ENCODE measurements around the gene PLD6.

PLD6 gene

GRCh38 chr17:17236295-17237025 lies 30.3 kb upstream of the PLD6 start:
- H3K27ac ChIP-seq (ENCODE audit: low read depth, low read length), result peak overlapping the region; percentile 100
- peak overlapping the region; percentile 87 for H3K4me3 ChIP-seq (ENCODE audit: low read depth, low read length)
- H3K36me3 ChIP-seq (ENCODE audit: control insufficient read depth, insufficient read depth, low read length), result peaks cover 15% of the 10 kb centered on the region
- H3K9ac ChIP-seq (ENCODE audit: low read length), result peak overlapping the region; percentile 98
- H3K9me3 ChIP-seq (ENCODE audit: control insufficient read depth, insufficient read depth, low read depth, low read length), result no peaks in the 10 kb centered on the region
- H3K4me1 ChIP-seq (ENCODE audit: control insufficient read depth, insufficient read depth, low read length), result peaks cover 7% of the 10 kb centered on the region; the same call in 1 of the 2 replicates
- no peaks in the 10 kb centered on the region for H3K27me3 ChIP-seq (ENCODE audit: control insufficient read depth, insufficient read depth, low read length)

- peaks cover 25% of the 10 kb centered on the region for H3K36me3 ChIP-seq (ENCODE audit: control insufficient read depth, insufficient read depth, low read length)
- no peak overlapping the region for H3K9ac ChIP-seq (ENCODE audit: low read length)
- H3K27ac ChIP-seq (ENCODE audit: low read depth, low read length), result no peak overlapping the region
- H3K4me3 ChIP-seq (ENCODE audit: low read depth, low read length), result peak overlapping the region; percentile 87
- H3K9me3 ChIP-seq (ENCODE audit: control insufficient read depth, insufficient read depth, low read depth, low read length), result no peaks in the 10 kb centered on the region
- peaks cover 7% of the 10 kb centered on the region; the same call in 1 of the 2 replicates for H3K4me1 ChIP-seq (ENCODE audit: control insufficient read depth, insufficient read depth, low read length)
- H3K27me3 ChIP-seq (ENCODE audit: control insufficient read depth, insufficient read depth, low read length), result no peaks in the 10 kb centered on the region
Observed at GRCh38 chr17:17235212-17236174, 29.4 kb upstream of the PLD6 start.

DNA sequence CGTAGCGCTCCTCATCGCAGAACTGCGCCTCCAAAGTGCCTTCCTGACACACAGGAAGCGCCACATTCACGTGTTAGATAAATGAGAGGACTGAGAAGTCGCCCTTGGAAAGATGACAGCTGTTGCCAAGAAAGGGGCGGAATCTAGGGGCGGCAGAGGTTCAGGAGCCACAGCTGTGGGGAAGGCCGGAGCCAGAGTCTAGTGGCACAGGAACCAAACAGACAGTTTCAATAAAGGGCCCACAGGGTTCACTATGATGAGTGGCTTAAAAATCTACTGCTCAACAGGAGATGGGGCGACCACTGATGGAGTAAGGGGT lies 26.1 kb upstream of the PLD6 start:
- no peaks in the 10 kb centered on the region for H3K27me3 ChIP-seq (ENCODE audit: control insufficient read depth, insufficient read depth, low read length)
- no peak overlapping the region for H3K4me3 ChIP-seq (ENCODE audit: low read depth, low read length)
- H3K36me3 ChIP-seq (ENCODE audit: control insufficient read depth, insufficient read depth, low read length), result peaks cover 57% of the 10 kb centered on the region
- no peak overlapping the region for H3K9ac ChIP-seq (ENCODE audit: low read length)
- H3K27ac ChIP-seq (ENCODE audit: low read depth, low read length), result no peak overlapping the region
- peaks cover 7% of the 10 kb centered on the region; the same call in 1 of the 2 replicates for H3K4me1 ChIP-seq (ENCODE audit: control insufficient read depth, insufficient read depth, low read length)
- no peaks in the 10 kb centered on the region for H3K9me3 ChIP-seq (ENCODE audit: control insufficient read depth, insufficient read depth, low read depth, low read length)

DNA sequence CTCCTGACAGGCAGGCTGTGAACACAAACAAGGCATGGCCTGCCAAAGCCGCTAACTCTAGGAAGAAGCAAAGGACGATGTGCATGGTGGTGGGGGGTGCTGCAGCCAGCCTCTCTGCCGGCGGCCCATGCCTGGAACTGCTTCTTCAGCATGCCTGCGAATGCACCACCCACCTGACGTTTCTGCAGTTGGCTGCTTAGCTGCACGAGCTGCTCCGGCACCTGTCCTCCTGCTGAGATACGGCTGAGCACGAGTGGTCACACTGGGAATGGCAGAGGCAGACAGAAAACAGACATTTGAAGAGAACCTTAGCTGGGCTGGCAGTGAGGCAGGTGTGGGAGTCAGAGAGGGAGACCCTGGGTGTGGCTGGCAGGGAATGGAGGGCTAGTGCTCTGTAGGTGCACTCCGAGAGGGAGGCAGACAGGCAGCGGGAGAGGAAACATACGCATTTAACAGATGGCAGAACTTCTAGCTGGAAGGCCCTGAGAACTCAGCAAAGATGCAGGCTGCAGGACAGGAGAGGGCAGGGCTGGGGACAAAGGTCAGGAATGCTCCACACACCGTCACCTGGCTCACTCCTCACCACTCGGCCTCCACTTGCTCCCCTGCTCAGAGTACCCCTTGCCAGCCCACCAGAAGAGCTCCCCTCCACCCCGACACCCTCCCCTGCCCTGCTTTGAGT lies 25.6 kb upstream of the PLD6 start:
- Histone ChIP-seq H3K9me3 (ENCODE audit: control insufficient read depth, insufficient read depth, low read depth, low read length) (no peaks in the 10 kb centered on the region), H3K4me1 (ENCODE audit: control insufficient read depth, insufficient read depth, low read length) (peaks cover 7% of the 10 kb centered on the region; the same call in 1 of the 2 replicates), H3K4me3 (ENCODE audit: low read depth, low read length) (no peak overlapping the region), H3K27ac (ENCODE audit: low read depth, low read length) (no peak overlapping the region), H3K36me3 (ENCODE audit: control insufficient read depth, insufficient read depth, low read length) (peaks cover 62% of the 10 kb centered on the region), H3K27me3 (ENCODE audit: control insufficient read depth, insufficient read depth, low read length) (no peaks in the 10 kb centered on the region), H3K9ac (ENCODE audit: low read length) (no peak overlapping the region)

DNA sequence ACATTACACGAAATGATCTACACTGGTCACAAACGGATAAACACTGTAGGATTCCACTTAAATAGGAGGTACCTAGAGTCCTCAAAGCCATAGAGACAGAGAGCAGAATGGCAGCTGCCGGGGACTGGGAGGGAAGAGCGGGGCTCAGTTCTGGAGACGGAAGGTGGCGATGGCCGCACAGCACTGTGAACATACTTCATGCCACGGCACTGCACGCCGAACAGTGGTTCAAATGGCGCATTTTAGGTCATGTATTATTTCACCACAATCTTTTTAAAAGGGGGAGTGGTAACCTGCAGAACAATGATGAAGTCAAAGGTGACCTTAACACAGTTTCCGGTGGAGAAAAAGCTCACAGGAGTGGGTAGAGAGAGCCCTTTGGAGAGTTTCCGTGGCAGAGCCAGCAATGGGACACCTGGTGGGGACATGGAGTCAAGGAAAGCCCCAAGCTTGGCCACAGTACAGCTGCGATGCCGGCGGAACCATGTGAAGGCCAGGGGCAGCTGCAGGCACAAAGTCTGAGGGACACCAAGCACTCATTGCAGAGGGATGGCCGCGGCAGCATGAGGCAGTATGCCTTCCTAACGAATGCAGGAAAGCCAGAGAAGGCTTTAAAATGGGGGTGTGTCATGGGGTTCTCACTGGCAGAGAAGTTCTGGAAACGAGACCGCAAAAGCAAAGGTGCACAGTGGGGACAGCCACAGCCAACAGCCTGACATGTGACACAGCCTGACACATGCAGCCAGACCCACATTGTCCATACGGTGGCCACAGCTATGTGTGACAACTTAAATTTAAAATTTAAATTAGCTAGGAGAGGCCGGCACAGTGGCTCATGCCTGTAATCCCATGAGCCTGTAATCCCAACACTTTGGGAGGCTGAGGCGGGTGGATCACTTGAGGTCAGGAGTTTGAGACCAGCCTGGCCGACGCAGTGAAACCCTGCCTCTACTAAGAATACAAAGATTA lies 23.6 kb upstream of the PLD6 start:
- Histone ChIP-seq H3K27ac (ENCODE audit: low read depth, low read length) (no peak overlapping the region), H3K36me3 (ENCODE audit: control insufficient read depth, insufficient read depth, low read length) (peaks cover 83% of the 10 kb centered on the region), H3K27me3 (ENCODE audit: control insufficient read depth, insufficient read depth, low read length) (no peaks in the 10 kb centered on the region)

GRCh38 chr17:17228521-17229279 lies 22.6 kb upstream of the PLD6 start:
- no peaks in the 10 kb centered on the region for H3K9me3 ChIP-seq (ENCODE audit: control insufficient read depth, insufficient read depth, low read depth, low read length)
- H3K4me3 ChIP-seq (ENCODE audit: low read depth, low read length), result no peak overlapping the region
- no peaks in the 10 kb centered on the region for H3K4me1 ChIP-seq (ENCODE audit: control insufficient read depth, insufficient read depth, low read length)
- peaks cover 92% of the 10 kb centered on the region for H3K36me3 ChIP-seq (ENCODE audit: control insufficient read depth, insufficient read depth, low read length)
- H3K9ac ChIP-seq (ENCODE audit: low read length), result no peak overlapping the region
- no peak overlapping the region for H3K27ac ChIP-seq (ENCODE audit: low read depth, low read length)
- H3K27me3 ChIP-seq (ENCODE audit: control insufficient read depth, insufficient read depth, low read length), result no peaks in the 10 kb centered on the region

More for the DNA sequence above, 23.6 kb upstream of the PLD6 start:
- Histone ChIP-seq H3K9me3 (ENCODE audit: control insufficient read depth, insufficient read depth, low read depth, low read length) (no peaks in the 10 kb centered on the region), H3K4me3 (ENCODE audit: low read depth, low read length) (no peak overlapping the region), H3K4me1 (ENCODE audit: control insufficient read depth, insufficient read depth, low read length) (no peaks in the 10 kb centered on the region), H3K9ac (ENCODE audit: low read length) (no peak overlapping the region)

DNA sequence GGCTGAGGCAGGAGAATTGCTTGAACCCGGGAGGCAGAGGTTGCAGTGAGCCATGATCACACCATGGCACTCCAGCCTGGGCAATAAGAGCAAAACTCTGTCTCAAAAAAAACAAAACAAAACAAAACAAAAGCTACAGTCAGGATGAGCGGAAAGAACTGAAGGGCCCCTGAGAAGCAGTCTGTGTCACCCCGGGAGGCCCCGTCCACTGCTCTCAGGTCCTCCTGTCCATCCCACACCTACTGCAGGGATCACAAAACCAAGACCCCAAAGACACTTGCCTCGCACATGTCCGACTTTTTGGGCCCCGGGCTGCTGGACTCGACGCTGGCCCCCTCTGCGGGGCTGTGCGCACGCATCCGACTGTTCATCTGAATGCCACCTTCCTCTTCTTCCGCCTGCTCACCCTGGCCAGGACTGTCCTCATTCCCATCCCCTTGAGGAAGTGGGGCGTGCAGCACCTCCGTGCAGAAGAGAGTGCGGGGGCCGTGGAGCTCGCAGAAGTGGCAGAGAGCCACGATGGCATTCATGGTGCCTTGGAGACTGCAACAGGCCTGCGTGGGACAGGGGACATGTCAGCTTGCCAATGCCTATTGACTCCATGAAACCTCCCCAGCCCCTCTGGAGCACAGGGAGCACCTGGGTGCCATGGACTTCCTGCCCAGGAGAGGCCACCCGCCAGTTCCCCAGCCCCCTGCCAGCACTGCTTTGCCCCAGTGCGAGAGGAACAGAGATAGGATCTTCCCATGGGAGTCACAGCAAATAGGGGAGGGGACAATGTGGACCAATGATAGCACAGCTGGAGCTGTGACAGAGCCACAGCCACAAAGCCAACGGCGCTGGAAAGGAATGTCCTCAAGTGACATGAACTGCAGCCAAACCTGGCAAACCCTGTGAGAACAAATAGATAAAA lies 21.7 kb upstream of the PLD6 start:
- no peak overlapping the region for H3K4me3 ChIP-seq (ENCODE audit: low read depth, low read length)

DNA sequence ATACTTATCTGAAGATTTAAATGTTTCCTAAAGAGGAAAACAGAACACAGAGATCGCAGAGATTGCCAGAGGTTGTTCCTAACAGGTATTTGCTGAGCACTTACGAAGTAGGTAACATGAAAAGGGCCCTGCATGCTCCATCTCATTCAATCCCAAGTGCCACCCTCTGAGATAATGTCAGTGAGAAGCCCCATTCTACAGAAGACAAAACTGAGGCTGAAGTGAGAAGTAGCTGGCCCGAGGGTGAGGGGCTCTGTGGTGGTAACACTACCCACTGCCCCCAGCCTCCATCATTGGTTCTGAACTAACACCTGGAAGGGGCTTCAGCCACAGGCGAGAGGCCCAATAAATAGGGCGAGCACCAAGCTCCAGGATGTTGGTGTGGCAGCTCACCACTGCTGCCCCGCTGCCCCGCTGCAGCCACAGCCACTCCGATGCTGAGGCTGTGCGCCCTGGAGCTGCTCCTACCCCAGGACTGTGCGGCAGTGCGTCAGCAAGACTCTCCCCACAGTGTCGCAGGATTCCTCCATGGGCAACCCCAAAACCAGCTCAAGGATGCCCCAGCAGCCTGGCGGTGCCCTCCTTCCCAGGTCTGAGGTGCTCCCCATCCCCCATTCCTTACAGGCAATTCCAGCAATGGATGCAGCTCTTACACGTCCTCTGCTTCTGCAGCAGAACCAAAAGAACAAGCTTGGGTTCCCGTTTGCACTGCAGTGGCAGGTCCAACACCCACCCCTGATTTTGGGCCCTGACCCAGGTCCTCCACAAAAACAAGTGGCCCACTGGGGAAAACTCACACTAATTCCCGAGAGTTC lies 20.5 kb upstream of the PLD6 start:
- no peak overlapping the region for H3K27ac ChIP-seq (ENCODE audit: low read depth, low read length)
- peaks cover 96% of the 10 kb centered on the region for H3K36me3 ChIP-seq (ENCODE audit: control insufficient read depth, insufficient read depth, low read length)
- no peak overlapping the region for H3K9ac ChIP-seq (ENCODE audit: low read length)

More for the DNA sequence above, 21.7 kb upstream of the PLD6 start:
- Histone ChIP-seq H3K27me3 (ENCODE audit: control insufficient read depth, insufficient read depth, low read length) (no peaks in the 10 kb centered on the region), H3K4me1 (ENCODE audit: control insufficient read depth, insufficient read depth, low read length) (no peaks in the 10 kb centered on the region), H3K36me3 (ENCODE audit: control insufficient read depth, insufficient read depth, low read length) (peaks cover 98% of the 10 kb centered on the region), H3K27ac (ENCODE audit: low read depth, low read length) (no peak overlapping the region), H3K9me3 (ENCODE audit: control insufficient read depth, insufficient read depth, low read depth, low read length) (no peaks in the 10 kb centered on the region), H3K9ac (ENCODE audit: low read length) (no peak overlapping the region)

More for the DNA sequence above, 20.5 kb upstream of the PLD6 start:
- Histone ChIP-seq H3K9me3 (ENCODE audit: control insufficient read depth, insufficient read depth, low read depth, low read length) (no peaks in the 10 kb centered on the region), H3K4me3 (ENCODE audit: low read depth, low read length) (no peak overlapping the region), H3K4me1 (ENCODE audit: control insufficient read depth, insufficient read depth, low read length) (no peaks in the 10 kb centered on the region), H3K27me3 (ENCODE audit: control insufficient read depth, insufficient read depth, low read length) (no peaks in the 10 kb centered on the region)
